CD4-positive, alpha-beta T cell treated with Interferon gamma for 1 hour (primary cell): ENCODE measurements around the gene RASD2.

ENCODE experiments used
- DNase-seq: peaks from one replicate; pipeline ENCODE4 v3.0.0-alpha.2; 2020

The RASD2 gene

GRCh38 chr22:35519306-35520000 lies 21.2 kb upstream of the RASD2 start:
- DNase-seq: no peak

DNA sequence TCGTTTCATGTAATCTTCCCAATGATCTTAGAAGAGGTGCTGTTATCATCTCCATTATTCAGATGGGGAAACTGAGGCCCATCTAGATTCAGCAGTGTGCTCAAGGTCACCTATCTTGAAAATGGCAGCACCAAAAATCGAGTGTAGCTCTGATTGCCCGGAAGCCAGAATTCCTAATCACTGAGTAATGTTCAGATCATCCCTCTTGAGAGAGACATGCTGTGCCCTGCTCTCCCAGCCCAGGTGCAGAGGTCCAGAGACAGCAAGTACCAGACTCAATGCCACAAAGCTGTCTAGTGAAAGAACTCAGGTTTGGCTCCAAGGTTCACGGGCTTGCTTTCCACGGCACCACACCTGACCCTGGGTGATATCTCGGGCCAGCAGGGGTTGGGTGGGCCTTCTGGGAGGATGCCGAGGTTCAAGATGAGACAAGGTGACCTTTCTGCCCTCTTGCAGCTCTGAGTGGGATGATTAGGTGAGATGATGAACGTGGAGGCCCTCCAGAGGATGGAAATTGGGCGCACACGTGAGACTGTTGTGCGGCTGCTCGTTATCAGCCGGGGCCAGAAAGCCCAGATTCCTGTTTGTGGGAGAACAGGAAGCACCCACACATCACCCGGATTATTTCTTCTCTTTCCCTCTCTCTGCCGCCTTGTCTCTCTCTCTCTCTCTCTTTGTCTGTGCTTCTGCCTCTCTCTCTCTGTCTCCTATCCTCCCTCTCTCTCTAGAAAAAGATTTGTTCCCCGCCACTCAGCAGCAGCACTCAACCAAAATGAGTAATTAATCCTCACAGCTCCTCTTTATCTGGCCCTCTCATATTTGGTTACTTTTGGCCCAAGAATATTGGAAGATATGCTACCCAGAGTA lies 19.0 kb upstream of the RASD2 start:
- no peak for DNase-seq

DNA sequence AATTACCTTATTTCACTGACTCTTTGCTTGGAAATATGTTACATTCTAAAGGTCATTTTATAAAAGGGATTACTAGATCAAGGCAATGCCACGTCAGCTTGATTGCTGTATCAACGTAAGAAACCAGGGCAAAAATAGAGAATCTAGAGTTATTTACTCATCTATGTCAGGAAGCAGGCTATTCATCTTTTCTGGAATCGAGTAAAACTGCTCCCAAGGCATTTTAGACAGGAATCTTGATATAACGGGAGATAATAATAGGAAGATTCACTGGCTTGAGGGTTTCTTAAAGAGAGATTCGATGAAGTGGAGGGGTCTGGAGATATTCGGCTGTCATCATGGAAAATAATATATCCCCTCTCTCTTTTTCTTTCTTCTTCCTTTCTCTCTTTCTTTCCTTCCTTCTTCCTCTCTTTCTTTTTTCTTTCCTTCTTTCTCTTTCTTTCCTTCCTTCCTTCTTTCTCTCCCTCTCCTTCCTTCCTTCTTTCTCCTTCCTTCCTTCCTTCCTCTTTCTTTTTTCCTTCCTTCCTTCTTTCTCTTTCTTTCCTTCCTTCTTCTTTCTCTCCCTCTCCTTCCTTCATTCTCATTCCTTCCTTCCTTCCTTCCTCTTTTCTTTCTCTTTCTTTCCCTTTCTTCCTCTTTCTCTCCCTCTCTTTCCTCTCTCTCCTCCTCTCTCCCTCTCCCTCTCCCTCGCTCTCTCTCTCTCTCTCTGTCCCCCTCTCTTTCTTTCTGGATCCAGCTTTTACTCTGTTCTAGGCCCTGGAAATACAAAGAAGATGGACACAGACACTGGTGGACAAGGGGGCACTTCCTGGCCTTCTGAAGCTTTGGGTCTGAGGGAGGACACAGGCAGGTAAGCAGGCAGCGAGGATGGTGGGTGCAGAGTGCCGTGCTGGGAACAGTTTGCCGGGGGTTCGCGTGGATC lies 18.1 kb upstream of the RASD2 start:
- no peak for DNase-seq

DNA sequence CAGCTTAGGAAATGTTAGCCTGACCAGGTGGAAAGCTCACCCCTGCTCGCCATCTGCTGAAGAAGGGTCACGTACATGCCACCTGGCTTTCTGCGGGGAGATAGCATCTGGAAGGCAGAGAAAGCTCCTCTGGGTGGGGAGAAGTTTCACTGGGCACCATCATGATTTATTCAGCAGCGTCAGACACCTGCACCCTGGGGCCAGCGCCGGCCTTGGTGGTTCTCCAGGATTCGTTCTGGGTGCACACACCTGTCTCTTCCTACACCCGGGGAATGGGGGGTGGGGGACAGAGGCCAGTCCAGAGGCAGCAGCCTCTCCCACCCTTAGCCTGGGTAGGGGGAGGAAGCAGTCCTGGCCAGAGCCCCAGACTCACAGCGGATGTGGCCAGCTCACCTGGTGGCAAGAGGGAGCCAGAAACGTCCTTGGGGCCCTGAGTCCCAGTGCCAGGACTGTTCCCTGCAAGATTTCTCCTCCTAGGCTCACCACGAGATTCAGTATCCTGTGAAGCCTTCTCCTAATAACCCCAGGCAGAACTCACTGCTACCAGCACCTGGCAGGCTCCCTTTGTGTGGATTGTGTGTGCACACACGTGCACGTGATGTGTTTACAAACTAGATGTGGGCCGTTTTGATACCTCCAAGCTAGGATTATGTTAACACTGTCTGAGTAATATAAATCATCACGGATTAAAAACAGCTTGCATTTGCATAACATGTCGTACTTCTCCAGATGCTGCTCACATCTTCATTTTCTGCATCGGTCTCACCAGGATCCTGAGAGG lies 17.3 kb upstream of the RASD2 start:
- DNase-seq: no peak

- DNase-seq: no peak
Observed at GRCh38 chr22:35524966-35525686, 15.5 kb upstream of the RASD2 start.

GRCh38 chr22:35525687-35526332 lies 14.8 kb upstream of the RASD2 start:
- DNase-seq: no peak

DNA sequence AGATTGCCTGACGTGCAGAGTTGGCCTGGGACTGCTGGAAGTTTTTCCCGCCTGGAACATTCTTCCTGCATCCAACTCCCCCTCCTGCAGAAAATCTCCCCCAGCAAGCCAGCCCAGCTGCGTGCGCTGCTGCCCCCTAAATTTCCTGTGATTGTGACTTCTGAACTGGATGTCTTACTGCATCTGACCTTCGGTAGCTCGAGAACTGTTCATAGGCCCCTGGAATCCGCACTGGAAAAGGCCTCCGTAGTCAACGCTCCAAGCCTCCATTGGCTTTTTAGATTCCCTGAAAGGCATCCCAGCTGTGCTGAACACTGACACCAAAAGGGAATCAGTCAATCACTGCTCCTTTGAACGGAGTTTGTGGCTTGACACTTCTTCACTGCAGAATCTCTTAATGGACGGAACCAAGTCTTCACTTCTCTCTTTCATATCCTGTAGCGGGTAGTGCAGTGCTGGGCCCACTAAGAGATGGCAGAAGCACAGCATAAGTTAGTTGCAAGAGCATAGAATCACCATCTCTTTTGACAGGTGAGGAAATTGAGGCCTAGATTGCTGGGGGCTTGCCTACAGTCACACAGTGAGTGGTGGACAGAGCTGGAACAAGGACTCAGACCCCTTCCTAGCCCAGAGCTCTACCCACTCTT lies 14.2 kb upstream of the RASD2 start:
- no peak for DNase-seq

- no peak for DNase-seq
Observed at GRCh38 chr22:35528927-35529326, 11.7 kb upstream of the RASD2 start.

DNA sequence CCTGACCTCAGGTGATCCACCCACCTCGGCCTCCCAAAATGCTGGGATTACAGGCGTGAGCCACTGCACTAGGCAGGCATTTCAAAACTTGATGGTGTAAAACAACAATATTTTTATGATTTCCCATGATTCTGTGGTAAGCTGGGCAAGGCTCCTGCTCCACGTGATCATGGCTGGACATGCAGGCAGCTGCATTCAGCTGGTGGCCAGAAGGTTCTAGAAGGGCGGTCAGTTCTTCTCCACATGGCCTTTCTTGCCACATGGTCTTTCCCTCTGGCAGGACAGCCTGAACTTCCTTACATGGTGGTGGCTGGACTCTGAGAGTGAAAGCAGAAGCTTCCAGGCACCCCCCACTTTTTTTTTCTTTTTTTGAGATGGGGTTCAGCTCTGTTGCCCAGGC lies 9.9 kb upstream of the RASD2 start:
- DNase-seq: no peak

DNA sequence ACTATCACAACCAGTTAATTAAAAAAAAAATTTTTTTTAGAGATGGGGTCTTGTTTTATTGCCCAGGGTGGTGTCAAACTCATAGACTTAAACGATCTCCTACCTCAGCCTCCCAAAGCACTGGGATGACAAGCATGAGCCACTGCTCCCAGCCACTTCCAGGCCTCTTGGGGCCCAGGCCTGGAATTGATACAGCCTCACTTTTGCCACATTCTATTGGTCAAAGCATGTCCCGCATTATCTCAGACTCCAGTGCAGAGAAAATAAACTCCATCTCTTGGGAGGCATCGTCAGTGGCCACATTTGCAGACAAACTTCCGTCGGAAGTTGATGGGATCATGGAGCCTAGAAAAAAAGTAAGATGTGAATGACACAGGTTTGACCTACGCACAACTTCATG lies 9.4 kb upstream of the RASD2 start:
- no peak for DNase-seq

GRCh38 chr22:35531676-35532075 lies 9.0 kb upstream of the RASD2 start:
- DNase-seq: no peak

- DNase-seq: no peak
Observed at GRCh38 chr22:35533365-35534029, 7.1 kb upstream of the RASD2 start.

- DNase-seq: no peak
Observed at GRCh38 chr22:35534091-35534490, 6.5 kb upstream of the RASD2 start.

- no peak for DNase-seq
Observed at GRCh38 chr22:35537232-35537631, 3.4 kb upstream of the RASD2 start.

- no peak for DNase-seq
Observed at GRCh38 chr22:35538801-35539321, 1.8 kb upstream of the RASD2 start.

DNA sequence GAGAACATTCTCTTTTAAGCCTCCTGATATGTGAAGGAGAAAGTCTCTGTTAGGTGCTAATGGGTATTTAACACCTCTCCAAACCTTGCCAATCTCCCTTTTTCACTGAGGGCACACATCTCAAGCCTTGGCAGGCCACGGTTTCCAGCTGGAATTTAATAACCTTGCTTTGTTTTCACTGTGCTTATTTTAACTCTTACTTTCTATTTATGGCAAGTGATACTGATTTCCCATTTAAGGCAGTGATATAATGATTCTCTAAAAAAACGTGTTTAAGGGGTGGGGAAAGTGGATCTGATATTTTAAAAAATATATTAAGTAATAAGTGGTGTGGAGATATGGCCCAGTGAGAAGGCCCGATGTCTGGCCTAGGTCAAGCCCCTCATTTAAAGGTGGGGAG lies 1.1 kb upstream of the RASD2 start:
- no peak for DNase-seq

GRCh38 chr22:35539910-35540594 lies 579 bp upstream of the RASD2 start:
- DNase-seq: peak; percentile 63

DNA sequence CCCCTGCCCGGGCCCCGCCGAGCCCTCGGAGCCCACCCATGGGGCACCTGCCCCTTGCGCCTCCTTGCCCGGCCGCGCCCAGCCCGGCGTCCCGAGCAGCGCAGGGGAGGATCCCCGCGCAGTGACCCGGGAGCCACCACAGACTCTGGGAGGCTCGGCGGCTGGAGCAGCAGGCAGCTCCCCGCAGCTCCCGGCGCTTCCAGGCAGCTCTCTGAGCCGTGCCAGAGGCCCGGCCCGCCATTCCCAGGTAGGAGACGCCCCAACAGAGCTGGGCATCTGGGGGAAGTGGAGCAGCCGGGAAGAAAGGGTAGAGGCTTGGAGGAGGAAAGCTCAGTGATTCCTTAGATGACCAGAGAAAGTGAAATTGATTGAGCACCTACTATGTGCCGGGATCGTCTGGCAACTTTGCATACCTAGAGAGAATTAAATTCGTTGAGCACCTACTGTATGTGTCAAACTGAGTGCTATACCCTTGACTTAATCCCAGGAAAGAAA lies 670 bp downstream of the RASD2 start:
- no peak for DNase-seq
